SK-N-SH (cell line): ENCODE data around the gene SH3PXD2B. TPM values are rescaled to one million over a fixed set of nuclear protein-coding genes. Genes with fewer than 3 reads are reported as not detected.

ENCODE experiments used
- CTCF ChIA-PET: fragments of 300-600, 350-600 bp; formaldehyde crosslinking; extraction: SDS; loops from one replicate; lab custom pipeline; 2021; lab: Yijun Ruan, JAX
- POLR2A ChIA-PET: fragments of 350-600 bp; sonication (Branson Sonifier 250); formaldehyde crosslinking; extraction: SDS; loops from one replicate; lab custom pipeline; 2020; ENCODE audit warnings: antibody characterized with exemption, inconsistent platforms; lab: Yijun Ruan, JAX
- DNase-seq: peaks from one replicate; pipeline ENCODE4 v3.0.0; 2012
- H2AFZ ChIP-seq: fragments of 200-600 bp; sonication (generic); 2 replicates; pipeline ENCODE4 v1.8.1; 2016; ENCODE audit warnings: antibody characterized with exemption, mild to moderate bottlenecking, low read depth
- H3F3A ChIP-seq: fragments of 200-600 bp; sonication (generic); replicated peaks from 2 replicates; pipeline ENCODE3; 2016; ENCODE audit warnings: antibody characterized with exemption, mild to moderate bottlenecking; ENCODE audit not compliant: insufficient read depth
- H3K27ac ChIP-seq, 2 experiments: fragments of 200-500 bp in 1 of 2; fragments of 200-600 bp in 1 of 2; sonication (Bioruptor generic) in 1 of 2; sonication (generic), shearing (Covaris generic) in 1 of 2; 2 replicates each; pipeline versions ENCODE4 v1.5.1 to v1.6.1; 2014 to 2016; ENCODE audit warnings: low read depth in 2 of 2, inconsistent platforms in 1 of 2, low read length in 1 of 2, mild to moderate bottlenecking in 1 of 2, mixed read lengths in 1 of 2
- H3K27me3 ChIP-seq: fragments of 200-600 bp; sonication (generic), shearing (Covaris generic); 2 replicates; pipeline ENCODE4 v1.6.1; 2016; ENCODE audit warnings: mixed run types; ENCODE audit not compliant: insufficient read depth
- H3K36me3 ChIP-seq, 2 experiments: fragments of 200-500 bp in 1 of 2; fragments of 200-600 bp in 1 of 2; sonication (Bioruptor generic) in 1 of 2; sonication (generic) in 1 of 2; replicated peaks in 1 of 2; 2 replicates each; pipeline versions ENCODE3 to v1.5.1; 2014 to 2016; ENCODE audit warnings: low read length in 1 of 2, mild to moderate bottlenecking in 1 of 2; ENCODE audit not compliant: insufficient read depth in 2 of 2, control insufficient read depth in 1 of 2
- H3K4me1 ChIP-seq, 2 experiments: fragments of 200-500 bp in 1 of 2; fragments of 200-600 bp in 1 of 2; sonication (Bioruptor generic) in 1 of 2; sonication (generic), shearing (Covaris generic) in 1 of 2; 2 replicates each; pipeline versions ENCODE4 v1.5.1 to v1.6.1; 2014 to 2016; ENCODE audit warnings: low read depth in 1 of 2, low read length in 1 of 2, mixed run types in 1 of 2; ENCODE audit not compliant: insufficient read depth in 2 of 2, control insufficient read depth in 1 of 2
- H3K4me2 ChIP-seq: fragments of 200-600 bp; sonication (generic), shearing (Covaris generic); 2 replicates; pipeline ENCODE4 v1.6.1; 2017; ENCODE audit warnings: mixed run types
- H3K4me3 ChIP-seq, 2 experiments: fragments of 200-500 bp in 1 of 2; fragments of 200-600 bp in 1 of 2; sonication (Bioruptor generic) in 1 of 2; sonication (generic), shearing (Covaris generic) in 1 of 2; 2 replicates each; pipeline versions ENCODE4 v1.5.1 to v1.8.1; 2014 to 2016; ENCODE audit warnings: low read depth in 2 of 2, inconsistent platforms in 1 of 2, low read length in 1 of 2, mild to moderate bottlenecking in 1 of 2, mixed read lengths in 1 of 2, moderate library complexity in 1 of 2
- H3K79me2 ChIP-seq: fragments of 200-600 bp; sonication (generic); 2 replicates; pipeline ENCODE4 v1.8.1; 2017; ENCODE audit warnings: mild to moderate bottlenecking; ENCODE audit not compliant: insufficient read depth
- H3K9ac ChIP-seq: fragments of 200-600 bp; sonication (generic); 2 replicates; pipeline ENCODE4 v1.6.1; 2017; ENCODE audit warnings: mixed run types
- H3K9me2 ChIP-seq: fragments of 200-600 bp; sonication (generic); 2 replicates; pipeline ENCODE4 v1.6.1; 2017; ENCODE audit warnings: mixed run types
- H3K9me3 ChIP-seq: fragments of 200-600 bp; sonication (generic); 2 replicates; pipeline ENCODE4 v1.6.1; 2017; ENCODE audit warnings: mixed run types, mild to moderate bottlenecking, moderate library complexity
- H4K20me1 ChIP-seq: fragments of 200-600 bp; sonication (generic); 2 replicates; pipeline ENCODE4 v1.6.1; 2017; ENCODE audit warnings: mild to moderate bottlenecking, mixed run types; ENCODE audit not compliant: insufficient read depth
- CHD2 ChIP-seq: fragments of 150-350 bp; IDR thresholded peaks from 2 replicates; pipeline ENCODE4 v1.6.1; 2018; ENCODE audit warnings: low read length; ENCODE audit not compliant: partially characterized antibody
- FOXM1 ChIP-seq: IDR thresholded peaks from 2 replicates; pipeline ENCODE4 v1.4.0; 2012; ENCODE audit warnings: low read depth, mild to moderate bottlenecking
- MXI1 ChIP-seq: IDR thresholded peaks from 2 replicates; pipeline ENCODE4 v1.6.1; 2012; ENCODE audit warnings: mild to moderate bottlenecking, low read depth, low read length, improper control_type of control experiment
- NRF1 ChIP-seq: IDR thresholded peaks from 2 replicates; pipeline ENCODE4 v1.6.1; 2012; ENCODE audit warnings: low read depth, mild to moderate bottlenecking, low read length
- RCOR1 ChIP-seq: fragments of 150-350 bp; IDR thresholded peaks from 2 replicates; pipeline ENCODE4 v1.6.1; 2017; ENCODE audit warnings: antibody characterized with exemption, low read length
- SMC3 ChIP-seq: IDR thresholded peaks from 2 replicates; pipeline ENCODE4 v1.6.1; 2012; ENCODE audit warnings: low read depth, low read length, improper control_type of control experiment
- WGBS: methylation state at CpG from one replicate; pipeline ENCODE4 v1.1.6; 2017; ENCODE audit warnings: low lambda C conversion rate; 5-methylcytosine and 5-hydroxymethylcytosine counted together
- polyA plus RNA-seq, 3 experiments: library from polyadenylated mRNA; depleted of rRNA; stranded (reverse); fragments of >200 nt; gene quantifications; 2 replicates each; pipeline ENCODE4 v1.2.3, GENCODE V29; 2012
- TF ChIP-seq, protein P1 (sequence below): IDR thresholded peaks from 2 replicates; pipeline ENCODE4 v1.4.0; 2012; ENCODE audit warnings: low read depth, borderline replicate concordance
- TF ChIP-seq, protein P2 (sequence below): IDR thresholded peaks from 2 replicates; pipeline ENCODE4 v1.4.0; 2012; ENCODE audit warnings: low read depth, borderline replicate concordance
- TF ChIP-seq, protein P3 (sequence below): fragments of 200-600 bp; sonication (generic); IDR thresholded peaks from 2 replicates; pipeline ENCODE4 v1.6.1; 2017; ENCODE audit warnings: antibody characterized with exemption, mild to moderate bottlenecking, moderate library complexity
- TF ChIP-seq, protein P4 (sequence below): fragments of 150-350 bp; IDR thresholded peaks from 2 replicates; pipeline ENCODE4 v1.6.1; 2017; ENCODE audit warnings: antibody characterized with exemption, low read length, low read depth, borderline replicate concordance
- TF ChIP-seq, protein P5 (sequence below): fragments of 150-350 bp; IDR thresholded peaks from 2 replicates; pipeline ENCODE4 v1.6.1; 2016; ENCODE audit warnings: mild to moderate bottlenecking, low read depth, low read length

Gene SH3PXD2B
- polyA plus RNA-seq, 1 of the 3 experiments (the other 2 are of a cell fraction): 15.0 TPM

DNA sequence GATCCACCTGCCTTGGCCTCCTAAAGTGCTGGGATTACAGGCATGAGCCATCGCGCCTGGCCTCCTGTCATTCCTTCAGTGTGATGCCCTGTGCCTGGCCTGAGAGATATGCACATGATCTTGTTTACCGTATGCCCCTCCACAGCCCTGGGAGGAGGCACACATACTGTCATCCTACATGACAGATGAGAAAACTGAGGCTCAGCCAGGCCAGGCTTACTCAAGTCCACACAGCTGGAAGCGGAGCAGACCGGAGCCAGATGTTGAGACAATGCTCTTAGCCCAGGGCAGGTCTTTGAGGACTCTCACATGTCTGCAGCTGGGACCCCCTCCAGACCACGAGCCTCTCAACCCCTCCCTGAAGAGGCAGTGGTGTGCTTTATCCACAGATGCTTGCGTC lies 38.7 kb upstream of the SH3PXD2B start (continued):
- TF ChIP-seq, protein P1, sequence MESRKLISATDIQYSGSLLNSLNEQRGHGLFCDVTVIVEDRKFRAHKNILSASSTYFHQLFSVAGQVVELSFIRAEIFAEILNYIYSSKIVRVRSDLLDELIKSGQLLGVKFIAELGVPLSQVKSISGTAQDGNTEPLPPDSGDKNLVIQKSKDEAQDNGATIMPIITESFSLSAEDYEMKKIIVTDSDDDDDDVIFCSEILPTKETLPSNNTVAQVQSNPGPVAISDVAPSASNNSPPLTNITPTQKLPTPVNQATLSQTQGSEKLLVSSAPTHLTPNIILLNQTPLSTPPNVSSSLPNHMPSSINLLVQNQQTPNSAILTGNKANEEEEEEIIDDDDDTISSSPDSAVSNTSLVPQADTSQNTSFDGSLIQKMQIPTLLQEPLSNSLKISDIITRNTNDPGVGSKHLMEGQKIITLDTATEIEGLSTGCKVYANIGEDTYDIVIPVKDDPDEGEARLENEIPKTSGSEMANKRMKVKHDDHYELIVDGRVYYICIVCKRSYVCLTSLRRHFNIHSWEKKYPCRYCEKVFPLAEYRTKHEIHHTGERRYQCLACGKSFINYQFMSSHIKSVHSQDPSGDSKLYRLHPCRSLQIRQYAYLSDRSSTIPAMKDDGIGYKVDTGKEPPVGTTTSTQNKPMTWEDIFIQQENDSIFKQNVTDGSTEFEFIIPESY: no peak
- TF ChIP-seq CHD2: no peak
- no peak for TF ChIP-seq RCOR1
- TF ChIP-seq NRF1: no peak
- TF ChIP-seq, protein P2, sequence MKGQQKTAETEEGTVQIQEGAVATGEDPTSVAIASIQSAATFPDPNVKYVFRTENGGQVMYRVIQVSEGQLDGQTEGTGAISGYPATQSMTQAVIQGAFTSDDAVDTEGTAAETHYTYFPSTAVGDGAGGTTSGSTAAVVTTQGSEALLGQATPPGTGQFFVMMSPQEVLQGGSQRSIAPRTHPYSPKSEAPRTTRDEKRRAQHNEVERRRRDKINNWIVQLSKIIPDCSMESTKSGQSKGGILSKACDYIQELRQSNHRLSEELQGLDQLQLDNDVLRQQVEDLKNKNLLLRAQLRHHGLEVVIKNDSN: no peak
- no peak for TF ChIP-seq MXI1
- TF ChIP-seq, protein P3, sequence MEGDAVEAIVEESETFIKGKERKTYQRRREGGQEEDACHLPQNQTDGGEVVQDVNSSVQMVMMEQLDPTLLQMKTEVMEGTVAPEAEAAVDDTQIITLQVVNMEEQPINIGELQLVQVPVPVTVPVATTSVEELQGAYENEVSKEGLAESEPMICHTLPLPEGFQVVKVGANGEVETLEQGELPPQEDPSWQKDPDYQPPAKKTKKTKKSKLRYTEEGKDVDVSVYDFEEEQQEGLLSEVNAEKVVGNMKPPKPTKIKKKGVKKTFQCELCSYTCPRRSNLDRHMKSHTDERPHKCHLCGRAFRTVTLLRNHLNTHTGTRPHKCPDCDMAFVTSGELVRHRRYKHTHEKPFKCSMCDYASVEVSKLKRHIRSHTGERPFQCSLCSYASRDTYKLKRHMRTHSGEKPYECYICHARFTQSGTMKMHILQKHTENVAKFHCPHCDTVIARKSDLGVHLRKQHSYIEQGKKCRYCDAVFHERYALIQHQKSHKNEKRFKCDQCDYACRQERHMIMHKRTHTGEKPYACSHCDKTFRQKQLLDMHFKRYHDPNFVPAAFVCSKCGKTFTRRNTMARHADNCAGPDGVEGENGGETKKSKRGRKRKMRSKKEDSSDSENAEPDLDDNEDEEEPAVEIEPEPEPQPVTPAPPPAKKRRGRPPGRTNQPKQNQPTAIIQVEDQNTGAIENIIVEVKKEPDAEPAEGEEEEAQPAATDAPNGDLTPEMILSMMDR: no peak

DNA sequence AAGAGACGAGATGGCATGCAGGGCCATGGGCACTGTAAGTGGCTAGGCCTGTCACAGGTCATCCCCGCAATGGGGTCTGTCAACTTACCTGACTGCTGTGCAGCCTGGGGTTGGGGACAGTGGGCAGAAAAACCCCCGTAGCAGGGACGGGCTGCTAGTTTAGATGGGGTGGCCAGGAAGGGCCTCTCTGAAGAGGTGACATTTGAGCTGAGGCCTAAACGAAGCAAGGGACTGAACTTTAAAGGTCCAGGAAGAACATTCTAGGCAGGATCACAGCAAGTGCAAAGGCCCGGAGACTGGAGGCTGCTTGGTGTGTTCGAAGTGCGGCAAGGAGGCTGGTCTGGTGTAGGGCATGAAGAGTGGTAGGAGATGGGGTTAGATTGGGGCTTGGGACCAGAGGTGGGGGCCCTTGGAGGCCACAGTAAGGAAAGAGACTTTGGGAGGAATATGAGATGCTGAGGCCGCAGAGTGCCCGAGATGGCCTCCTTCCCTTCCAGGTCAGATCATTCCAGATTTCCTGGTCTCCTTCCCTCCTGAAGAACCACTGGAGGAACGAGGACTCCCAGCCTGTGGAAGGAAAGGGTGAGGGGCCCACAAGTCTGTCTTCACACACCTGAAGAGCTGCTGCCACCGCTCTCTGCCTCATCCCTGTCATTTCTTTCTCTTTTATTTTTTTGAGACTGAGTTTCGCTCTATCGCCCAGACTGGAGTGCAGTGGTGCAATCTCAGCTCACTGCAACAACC lies 37.9 kb upstream of the SH3PXD2B start:
- Histone ChIP-seq H2AFZ (no peak overlapping the region), H3K36me3 (no peaks in the 10 kb centered on the region), H3F3A (no peaks in the 10 kb centered on the region), H3K79me2 (no peaks in the 10 kb centered on the region), H3K4me2 (no peak overlapping the region), H3K9me3 (no peaks in the 10 kb centered on the region), H4K20me1 (no peaks in the 10 kb centered on the region), H3K9ac (no peak overlapping the region), H3K9me2 (no peaks in the 10 kb centered on the region), H3K4me3 (no peak overlapping the region), H3K4me1 (peaks cover 0 to 6% of the 10 kb centered on the region in 2 experiments; a peak in 1 of 4 replicates), H3K27me3 (no peaks in the 10 kb centered on the region; the same call in 1 of the 2 replicates), H3K27ac (no peak overlapping the region)
- WGBS: 68% methylated on average over 14 of the region's 14 CpGs
- TF ChIP-seq, protein P4, sequence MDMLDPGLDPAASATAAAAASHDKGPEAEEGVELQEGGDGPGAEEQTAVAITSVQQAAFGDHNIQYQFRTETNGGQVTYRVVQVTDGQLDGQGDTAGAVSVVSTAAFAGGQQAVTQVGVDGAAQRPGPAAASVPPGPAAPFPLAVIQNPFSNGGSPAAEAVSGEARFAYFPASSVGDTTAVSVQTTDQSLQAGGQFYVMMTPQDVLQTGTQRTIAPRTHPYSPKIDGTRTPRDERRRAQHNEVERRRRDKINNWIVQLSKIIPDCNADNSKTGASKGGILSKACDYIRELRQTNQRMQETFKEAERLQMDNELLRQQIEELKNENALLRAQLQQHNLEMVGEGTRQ: no peak
- TF ChIP-seq SMC3 (no peak), FOXM1 (no peak), NRF1 (no peak)
- TF ChIP-seq, protein P5, sequence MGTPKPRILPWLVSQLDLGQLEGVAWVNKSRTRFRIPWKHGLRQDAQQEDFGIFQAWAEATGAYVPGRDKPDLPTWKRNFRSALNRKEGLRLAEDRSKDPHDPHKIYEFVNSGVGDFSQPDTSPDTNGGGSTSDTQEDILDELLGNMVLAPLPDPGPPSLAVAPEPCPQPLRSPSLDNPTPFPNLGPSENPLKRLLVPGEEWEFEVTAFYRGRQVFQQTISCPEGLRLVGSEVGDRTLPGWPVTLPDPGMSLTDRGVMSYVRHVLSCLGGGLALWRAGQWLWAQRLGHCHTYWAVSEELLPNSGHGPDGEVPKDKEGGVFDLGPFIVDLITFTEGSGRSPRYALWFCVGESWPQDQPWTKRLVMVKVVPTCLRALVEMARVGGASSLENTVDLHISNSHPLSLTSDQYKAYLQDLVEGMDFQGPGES: no peak
- POLR2A ChIA-PET: no interaction called here
- DNase-seq: no peak
- CTCF ChIA-PET: interaction anchor here (1.1 to 2.1 kb wide), 2 partner anchors 13 to 205 kb away, joined by 5 to 8 read pairs; no protein-coding TSS in a partner anchor
